Upper lobe of left lung (tissue), 4 donors: ENCODE data around the gene UBL5.

ENCODE experiments used
- CTCF ChIP-seq, 6 experiments: fragments of 450-650 bp in 4 of 6; fragments of 200-600 bp in 2 of 6; sonication (generic) in 2 of 6; IDR thresholded peaks; one replicate each; pipeline ENCODE4 v1.5.1; 2016 to 2019; ENCODE audit warnings: antibody characterized with exemption in 6 of 6
- POLR2A ChIP-seq, 4 donors: fragments of 450-650 bp; IDR thresholded peaks; one replicate each; pipeline ENCODE4 v1.5.1; 2016 to 2017; ENCODE audit warnings: antibody characterized with exemption in 4 of 4, mild to moderate bottlenecking in 2 of 4
- POLR2AphosphoS5 ChIP-seq, 2 donors: sonication (generic); formaldehyde crosslinking; IDR thresholded peaks; one replicate each; pipeline ENCODE4 v1.5.1; 2017; ENCODE audit warnings: antibody characterized with exemption in 2 of 2

- TF ChIP-seq CTCF (IDR thresholded peaks at IDR 0.05), result no peak
- no peak for TF ChIP-seq POLR2AphosphoS5 (IDR thresholded peaks at IDR 0.05)
- TF ChIP-seq POLR2A (IDR thresholded peaks at IDR 0.05), result no peak
Measured at GRCh38 chr19:9799162-9799561, 28.6 kb upstream of the UBL5 start.
